GM12873 (cell line): ENCODE measurements around the gene ZC3H4.

Experiments used
- CTCF ChIP-seq: IDR thresholded peaks from 2 replicates; pipeline ENCODE4 v1.5.1; 2012; ENCODE audit warnings: low read depth, mild to moderate bottlenecking, moderate library complexity, low read length, control low read depth; ENCODE audit not compliant: insufficient read depth; ENCODE audit errors: missing control alignments

Gene ZC3H4

DNA sequence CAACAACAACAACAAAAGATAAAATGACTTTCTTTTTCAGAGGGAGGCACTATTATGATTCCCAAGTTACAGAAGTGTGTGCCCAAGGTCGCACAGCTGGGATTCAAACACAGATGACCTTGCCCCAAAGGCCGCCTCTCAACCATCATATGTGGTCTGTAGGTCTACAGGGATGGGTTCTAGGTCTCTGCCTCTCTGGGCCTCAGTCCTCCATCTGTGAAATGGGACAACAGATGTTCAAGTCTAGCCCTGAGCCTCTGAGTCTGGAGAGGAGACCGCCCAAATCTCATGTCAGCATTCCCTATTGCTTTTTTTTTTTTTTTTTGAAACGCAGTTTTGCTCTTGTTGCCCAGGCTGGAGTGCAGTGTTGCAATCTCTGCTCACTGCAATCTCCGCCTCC lies 89.1 kb downstream of the ZC3H4 start:
- TF ChIP-seq CTCF, result no peak

- TF ChIP-seq CTCF, result no peak
Observed at GRCh38 chr19:47023448-47023794, 90.2 kb downstream of the ZC3H4 start.

DNA sequence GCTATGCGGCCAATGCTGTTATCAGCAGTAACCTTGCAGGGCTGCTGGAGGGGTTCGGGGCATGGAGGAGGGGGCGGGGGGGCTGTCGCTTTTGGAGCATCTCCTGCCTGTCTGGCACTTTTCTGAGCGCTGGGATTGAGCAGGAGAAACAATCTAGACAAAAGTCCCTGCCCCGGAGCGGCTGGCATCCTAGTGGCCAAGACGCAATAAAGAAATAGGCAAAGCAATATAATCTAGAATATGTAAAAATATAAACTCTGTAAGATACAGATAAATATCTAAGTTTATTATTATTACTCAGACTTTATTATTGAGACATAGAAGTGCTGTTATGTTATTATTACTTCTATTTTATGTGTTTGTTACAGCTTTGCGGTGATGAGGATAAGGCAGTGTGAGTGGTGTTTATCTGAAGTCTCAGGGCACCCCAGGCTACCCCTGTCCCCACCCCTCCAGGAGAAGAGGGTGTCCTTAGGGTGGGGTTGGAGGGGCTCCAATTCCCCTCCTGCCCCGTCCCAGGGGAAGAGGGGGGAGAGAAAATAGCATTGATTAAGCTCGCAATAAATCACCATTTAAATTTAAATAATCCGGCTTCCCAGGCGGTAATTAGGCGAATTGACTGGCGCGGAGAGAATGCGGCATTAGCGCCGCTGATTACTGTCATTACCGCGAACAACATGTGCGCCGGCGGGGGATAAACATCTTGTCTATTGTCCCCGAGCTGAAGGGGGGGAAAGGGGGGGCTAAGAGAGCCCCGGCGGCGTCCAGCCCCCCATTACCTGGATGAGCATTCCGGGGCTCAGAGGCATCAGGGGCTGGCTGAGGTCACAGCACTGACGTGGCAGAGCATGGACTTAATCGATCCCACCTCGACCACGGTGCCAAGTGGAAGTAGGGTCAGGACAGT lies 90.8 kb downstream of the ZC3H4 start:
- no peak for TF ChIP-seq CTCF

- TF ChIP-seq CTCF, result no peak
Observed at GRCh38 chr19:47022140-47022536, 91.4 kb downstream of the ZC3H4 start.

DNA sequence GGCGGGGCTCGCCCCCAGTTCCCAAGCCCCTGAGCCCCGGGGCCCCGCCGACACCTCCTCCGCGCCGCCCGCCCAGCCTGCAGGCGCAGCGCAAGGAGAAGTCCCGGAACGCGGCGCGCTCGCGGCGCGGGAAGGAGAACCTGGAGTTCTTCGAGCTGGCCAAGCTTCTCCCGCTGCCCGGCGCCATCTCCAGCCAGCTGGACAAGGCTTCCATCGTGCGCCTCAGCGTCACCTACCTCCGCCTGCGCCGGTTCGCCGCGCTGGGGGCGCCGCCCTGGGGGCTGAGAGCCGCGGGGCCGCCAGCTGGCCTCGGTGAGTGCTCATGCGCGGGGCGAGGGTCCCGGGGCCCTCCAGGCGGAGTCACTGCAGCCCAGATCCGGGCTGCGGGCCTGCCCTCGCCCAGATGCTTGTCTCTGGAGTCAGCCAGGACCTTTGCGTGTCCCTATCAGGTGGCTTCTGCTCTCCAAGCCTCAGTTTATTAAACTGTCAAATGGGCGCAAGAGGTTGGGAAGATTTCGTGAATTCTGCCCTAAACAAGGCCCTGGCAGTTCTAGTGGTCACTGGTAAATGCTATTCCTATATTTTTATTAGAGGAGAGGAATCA lies 91.9 kb downstream of the ZC3H4 start:
- TF ChIP-seq CTCF, result no peak

- no peak for TF ChIP-seq CTCF
Observed at GRCh38 chr19:47020992-47021496, 92.5 kb downstream of the ZC3H4 start.

GRCh38 chr19:47020132-47020805 lies 93.3 kb downstream of the ZC3H4 start:
- no peak for TF ChIP-seq CTCF
